ENCODE measurements around the gene SH3BP1.
"Not testable (repeated sequence)": the region's sequence is repeated elsewhere in the genome, so short reads cannot be mapped to it uniquely, and the experiment has no call there.

DNA sequence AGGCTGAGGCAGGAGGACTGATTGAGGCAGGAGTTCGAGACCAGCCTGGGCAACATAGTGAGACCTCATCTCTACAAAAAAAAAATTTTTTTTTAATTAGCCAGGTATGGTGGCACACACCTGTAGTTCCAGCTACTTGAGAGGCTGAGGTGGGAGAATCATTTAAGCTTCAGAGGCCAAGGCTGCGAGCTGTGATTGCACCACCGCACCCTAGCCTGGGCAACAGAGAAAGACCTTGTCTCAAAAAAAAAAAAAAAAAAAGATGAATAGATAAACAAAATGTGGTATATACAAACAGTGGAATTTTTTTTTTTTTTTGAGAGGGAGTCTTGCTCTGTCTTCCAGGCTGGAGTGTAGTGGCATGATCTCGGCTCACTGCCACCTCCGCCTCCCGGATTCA, 48.4 kb upstream of the SH3BP1 start:
- not testable (repeated sequence) for TF ChIP-seq POLR2AphosphoS5, POLR2A (IDR thresholded peaks at IDR 0.05; ENCODE audit: low read depth, low read length)

Data from GM12892 (cell line).